NB4 (cell line): ENCODE results near the gene IFNA5.

Experiments
- POLR2A ChIP-seq: IDR thresholded peaks from 2 replicates; pipeline ENCODE4 v1.6.1; 2011; ENCODE audit warnings: mild to moderate bottlenecking; ENCODE audit not compliant: insufficient read length; ENCODE audit errors: extremely low read depth
- TF ChIP-seq, protein P1 (sequence below): IDR thresholded peaks from one replicate; pipeline ENCODE4 v1.5.1; 2012; ENCODE audit warnings: low read depth, low read length

DNA sequence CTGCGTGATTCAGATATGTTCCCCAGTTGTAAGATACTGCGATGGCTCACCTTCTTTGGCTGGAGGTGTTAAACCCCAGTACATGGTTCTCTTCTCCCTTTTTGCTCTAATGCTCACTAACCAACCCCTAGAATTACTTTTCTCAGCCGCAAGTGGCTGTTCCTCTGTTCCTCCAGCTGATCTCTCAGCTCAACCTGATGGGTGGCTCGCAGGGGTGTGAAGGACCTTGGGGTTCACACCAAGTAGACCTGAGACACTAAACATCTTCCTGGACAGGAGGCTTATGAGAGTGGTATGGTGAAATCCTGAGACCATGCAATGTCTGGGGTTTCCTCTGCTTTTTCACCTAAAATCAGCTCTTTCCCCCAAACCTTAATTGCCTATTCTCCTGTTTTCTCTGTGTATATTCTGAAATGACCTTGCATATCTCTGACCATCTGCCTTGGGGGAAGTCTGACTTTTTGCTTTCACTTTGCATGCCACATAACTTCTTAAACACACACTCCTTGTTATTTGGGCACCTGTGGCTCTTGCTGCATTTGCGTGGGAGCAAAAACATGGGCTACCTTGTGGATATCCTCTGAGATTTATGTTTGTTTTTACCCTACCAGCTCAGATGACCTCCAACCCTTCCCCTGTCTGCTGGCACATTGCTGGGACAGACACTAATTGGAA, 49.4 kb downstream of the IFNA5 start:
- TF ChIP-seq, protein P1, sequence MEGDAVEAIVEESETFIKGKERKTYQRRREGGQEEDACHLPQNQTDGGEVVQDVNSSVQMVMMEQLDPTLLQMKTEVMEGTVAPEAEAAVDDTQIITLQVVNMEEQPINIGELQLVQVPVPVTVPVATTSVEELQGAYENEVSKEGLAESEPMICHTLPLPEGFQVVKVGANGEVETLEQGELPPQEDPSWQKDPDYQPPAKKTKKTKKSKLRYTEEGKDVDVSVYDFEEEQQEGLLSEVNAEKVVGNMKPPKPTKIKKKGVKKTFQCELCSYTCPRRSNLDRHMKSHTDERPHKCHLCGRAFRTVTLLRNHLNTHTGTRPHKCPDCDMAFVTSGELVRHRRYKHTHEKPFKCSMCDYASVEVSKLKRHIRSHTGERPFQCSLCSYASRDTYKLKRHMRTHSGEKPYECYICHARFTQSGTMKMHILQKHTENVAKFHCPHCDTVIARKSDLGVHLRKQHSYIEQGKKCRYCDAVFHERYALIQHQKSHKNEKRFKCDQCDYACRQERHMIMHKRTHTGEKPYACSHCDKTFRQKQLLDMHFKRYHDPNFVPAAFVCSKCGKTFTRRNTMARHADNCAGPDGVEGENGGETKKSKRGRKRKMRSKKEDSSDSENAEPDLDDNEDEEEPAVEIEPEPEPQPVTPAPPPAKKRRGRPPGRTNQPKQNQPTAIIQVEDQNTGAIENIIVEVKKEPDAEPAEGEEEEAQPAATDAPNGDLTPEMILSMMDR, result no peak
- no peak for TF ChIP-seq POLR2A
